GM18873 (cell line): ENCODE measurements around the gene C14orf39.

Experiments
- ATAC-seq: cut with Tn5 transposase; IDR thresholded peaks from one replicate; pipeline ENCODE4 v1.9.1; 2021; ENCODE audit warnings: mild to moderate bottlenecking, moderate library complexity, moderate number of reproducible peaks; ENCODE audit not compliant: unreplicated experiment, low FRiP score

C14orf39 gene, protein sequence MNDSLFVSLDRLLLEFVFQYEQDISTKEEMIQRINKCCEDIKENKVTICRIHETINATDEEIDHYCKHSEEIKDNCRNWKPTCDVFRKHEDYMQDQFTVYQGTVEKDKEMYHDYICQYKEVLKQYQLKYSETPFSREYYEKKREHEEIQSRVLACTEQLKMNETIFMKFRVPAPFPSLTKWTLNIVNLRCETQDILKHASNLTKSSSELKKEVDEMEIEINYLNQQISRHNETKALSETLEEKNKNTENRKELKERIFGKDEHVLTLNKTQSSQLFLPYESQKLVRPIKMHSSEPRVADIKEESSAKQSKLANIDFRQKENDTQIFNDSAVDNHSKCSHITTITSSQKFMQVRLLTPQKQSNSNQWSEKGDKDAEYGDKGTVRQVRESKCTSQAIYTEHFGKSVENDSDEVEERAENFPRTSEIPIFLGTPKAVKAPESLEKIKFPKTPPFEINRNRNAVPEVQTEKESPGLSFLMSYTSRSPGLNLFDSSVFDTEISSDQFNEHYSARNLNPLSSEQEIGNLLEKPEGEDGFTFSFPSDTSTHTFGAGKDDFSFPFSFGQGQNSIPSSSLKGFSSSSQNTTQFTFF

DNA sequence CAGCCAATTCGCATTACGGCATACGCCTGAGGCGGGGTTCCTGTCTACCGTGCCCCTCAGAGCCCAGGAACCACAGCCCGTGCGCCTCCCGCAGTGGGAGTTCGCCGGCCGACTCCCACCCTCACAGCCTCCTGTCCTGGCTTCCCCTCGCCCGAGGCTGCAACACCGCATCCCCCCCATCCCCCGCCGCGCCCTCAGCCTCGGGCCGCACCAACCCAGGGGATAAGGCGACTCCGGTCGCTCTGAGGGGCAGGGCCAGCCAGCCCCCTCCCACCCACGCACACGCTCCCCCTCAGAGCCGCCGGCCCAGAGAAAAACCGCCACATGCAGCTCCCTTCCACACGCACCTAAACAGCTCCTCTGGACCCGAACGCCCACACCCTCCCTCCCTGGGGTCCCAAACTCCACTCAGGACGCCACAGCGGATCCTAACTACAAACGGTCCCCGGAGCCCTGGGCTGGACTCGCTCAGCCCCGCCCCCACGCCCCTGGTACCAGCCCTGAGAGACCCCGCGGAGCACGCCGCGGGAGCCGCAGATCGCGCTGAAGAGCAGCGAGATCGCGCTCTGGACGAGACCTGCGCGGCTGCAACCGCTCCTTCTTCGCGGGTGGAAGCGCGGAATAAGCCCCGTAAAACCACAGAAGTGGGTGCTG, at the start of gene C14orf39:
Gene C14orf39 (minus strand): TSS at position 466 of the 654 bp plus-strand sequence. CDS start 985 bp downstream, outside the sequence.
- ATAC-seq: no peak

DNA sequence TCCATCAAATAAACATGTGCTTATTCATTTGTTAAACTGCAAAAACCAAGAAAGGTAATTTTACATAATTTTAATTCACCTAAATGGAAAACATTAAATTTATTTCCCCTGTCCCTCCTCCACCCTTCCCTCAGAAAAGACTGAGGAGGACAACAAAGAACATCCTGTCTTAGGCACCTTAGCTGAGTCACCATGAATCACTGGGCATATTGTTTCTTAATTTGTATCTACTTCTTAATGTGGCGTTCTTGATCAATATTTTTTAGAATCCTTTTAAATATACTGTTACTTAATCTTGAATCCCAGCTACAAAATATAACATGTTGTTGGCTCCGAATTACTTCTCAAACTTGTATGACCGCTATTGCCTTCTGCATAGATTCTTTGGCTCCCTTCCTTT, 46.6 kb upstream of the C14orf39 start:
- ATAC-seq: no peak

DNA sequence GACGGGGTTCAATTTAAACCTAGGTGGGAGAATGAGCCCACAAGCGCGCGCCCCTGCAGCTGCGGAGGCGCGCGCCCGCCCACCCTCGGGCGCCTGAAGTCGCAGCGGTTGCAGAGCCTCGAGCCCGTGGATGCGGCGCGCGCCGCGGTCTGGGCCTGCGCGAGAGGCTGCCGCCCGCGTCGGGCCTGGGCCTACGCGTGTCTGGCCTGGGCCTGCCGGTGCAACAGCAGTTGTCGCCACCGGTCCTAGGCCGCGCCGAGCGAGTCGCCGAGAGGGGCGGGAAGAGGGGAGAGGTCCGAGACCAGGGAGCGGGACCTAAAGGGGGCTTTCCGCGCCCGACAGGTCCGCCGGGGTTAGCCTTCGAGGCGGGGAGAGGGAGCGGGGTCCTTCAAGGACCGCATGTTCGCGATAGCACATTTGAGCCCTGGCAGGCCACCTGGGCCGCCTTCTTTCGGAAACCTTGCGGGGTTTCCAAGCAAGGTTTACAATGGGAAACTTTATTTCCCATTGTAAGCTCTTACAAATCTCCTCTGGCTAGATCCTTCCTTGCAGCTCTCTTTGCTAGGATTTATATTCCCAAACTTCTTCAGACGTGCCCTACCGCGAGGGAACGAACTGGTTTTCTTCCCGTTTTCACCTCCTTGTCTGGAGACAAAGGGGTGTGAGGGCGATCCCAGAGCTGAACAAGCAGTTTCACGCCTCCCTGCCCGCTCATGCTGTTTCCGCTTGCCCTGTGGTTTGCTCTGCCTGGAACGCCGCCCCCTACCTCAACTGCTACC, 29.8 kb upstream of the C14orf39 start:
- no peak for ATAC-seq

DNA sequence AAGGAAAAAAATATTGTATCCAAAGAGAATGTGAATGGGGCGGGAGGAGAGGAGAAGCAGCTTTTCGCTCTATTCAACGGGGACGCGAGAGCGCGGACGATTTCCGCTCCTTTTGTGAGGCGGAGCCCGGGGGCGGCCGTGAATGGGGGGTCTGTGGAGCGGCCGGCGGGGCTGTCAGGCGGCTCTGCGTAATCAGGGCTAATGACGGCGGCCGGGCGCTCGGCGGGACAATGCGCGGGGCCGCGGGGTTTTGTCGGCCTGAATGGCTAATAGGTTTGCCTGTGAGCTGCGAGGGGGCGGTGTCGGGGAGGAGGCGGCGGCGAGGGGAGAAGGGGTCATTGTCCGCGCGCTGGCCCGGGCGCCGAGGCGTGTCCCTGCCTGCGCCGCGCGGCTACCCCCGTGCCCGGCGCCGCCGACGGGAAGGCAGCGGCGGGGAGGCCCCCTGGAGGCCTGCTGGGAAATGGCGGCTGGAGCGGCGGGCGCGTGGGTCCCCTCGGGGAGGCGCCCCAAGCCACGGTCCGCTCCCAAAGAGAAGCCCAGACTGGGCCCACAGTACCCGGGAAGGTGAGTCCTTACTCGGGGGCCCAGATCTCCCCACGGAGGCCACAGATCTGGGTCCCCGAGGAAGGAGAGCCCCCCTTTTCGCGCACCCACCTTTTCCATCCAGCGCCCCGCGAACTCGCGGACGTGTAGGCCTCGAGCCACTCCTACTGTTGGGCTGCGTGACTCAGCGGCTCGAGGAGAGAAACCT, 29.1 kb upstream of the C14orf39 start:
- ATAC-seq: no peak

DNA sequence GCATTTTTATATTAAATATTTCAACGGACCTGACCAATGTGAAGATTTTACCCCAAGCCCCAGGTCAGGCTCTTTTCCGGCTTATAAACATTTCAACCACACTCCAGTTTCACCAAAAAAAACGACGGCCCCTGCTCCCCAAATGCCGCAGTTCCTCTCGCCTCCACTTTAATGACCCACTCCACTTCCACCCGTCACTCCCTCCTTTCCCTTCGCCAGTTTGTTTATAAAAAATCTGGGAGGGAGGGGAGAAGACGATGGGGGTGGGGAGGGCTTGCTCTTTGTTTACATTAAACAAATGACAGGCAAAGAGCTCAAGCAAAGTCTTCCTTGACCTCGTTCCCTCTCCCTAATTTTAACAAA, 28.5 kb upstream of the C14orf39 start:
- no peak for ATAC-seq

DNA sequence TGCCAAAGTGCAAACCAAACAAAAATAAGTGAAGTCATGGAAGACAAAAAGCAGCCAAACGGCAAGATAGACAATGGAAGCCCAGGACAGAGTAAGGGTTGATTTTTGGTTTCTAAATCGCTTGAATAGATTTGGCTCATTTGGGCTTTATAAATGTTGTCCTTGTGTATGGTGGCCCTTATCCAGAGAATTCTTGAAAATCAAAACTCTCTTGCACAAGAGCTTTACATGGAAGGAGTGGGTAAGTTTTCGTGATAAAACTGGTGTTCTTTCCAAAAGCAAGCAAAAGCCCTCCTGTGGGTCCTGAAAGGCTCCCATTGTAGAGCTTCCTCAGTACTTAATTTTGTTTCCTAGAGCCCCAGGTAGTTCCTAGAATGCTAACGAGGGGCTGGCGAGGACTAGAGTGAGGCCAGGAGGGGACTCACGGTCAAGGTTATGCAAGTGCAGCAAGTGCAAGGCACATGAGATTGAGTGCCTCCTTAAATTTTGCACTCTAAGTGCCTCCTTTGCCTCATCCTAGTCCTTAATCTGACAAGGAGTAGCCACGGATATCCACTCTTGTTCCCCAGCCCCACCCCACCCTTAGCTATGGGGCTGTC, 27.2 kb upstream of the C14orf39 start:
- no peak for ATAC-seq

DNA sequence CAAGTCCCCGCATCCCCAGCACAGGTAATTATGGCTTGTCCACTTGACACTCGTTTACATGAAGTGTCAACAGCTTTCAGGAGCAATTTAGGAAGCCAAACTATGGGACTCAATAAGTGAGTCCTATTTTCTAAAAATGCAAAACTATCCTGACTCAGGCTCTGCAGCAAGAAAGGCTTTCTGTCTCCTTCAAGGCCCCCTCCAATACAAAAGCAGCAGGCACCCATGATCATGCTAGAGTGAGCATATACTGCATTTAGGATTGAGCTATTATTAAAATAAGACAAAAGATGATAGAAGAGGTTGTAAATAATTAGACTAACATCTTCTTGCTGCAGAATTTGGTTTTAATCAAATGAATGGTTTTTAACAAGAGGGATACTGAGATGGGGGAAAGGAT, 26.3 kb upstream of the C14orf39 start:
- no peak for ATAC-seq

DNA sequence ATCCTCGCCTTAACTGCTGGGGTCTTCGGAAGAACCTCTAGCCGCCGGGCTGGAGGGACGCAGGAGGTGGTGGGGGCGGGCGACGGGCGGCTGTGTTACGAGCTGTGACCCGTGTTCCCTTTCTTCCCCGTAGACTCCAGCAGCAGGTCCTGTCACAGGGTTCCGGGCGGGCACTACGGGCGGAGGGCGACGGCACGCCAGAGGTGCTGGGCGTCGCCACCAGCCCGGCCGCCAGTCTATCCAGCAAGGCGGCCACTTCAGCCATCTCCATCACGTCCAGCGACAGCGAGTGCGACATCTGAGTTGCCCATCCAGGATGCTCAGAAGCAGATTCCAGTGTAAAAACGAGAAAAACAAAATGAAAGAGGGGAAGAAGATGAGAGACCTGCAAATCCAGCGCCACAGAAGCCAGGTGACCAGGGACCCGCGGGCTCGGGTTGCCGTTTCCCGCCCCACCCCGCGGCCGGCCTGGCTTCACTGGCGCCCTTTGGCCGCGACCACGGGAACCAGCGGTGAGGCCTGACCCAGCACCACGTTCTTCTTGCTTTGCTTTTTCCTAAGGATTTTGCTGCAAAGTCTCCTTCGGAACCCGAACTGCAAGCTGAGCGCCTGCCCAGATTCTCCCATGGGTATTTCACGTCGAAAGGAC, 25.2 kb upstream of the C14orf39 start:
- ATAC-seq: no peak

DNA sequence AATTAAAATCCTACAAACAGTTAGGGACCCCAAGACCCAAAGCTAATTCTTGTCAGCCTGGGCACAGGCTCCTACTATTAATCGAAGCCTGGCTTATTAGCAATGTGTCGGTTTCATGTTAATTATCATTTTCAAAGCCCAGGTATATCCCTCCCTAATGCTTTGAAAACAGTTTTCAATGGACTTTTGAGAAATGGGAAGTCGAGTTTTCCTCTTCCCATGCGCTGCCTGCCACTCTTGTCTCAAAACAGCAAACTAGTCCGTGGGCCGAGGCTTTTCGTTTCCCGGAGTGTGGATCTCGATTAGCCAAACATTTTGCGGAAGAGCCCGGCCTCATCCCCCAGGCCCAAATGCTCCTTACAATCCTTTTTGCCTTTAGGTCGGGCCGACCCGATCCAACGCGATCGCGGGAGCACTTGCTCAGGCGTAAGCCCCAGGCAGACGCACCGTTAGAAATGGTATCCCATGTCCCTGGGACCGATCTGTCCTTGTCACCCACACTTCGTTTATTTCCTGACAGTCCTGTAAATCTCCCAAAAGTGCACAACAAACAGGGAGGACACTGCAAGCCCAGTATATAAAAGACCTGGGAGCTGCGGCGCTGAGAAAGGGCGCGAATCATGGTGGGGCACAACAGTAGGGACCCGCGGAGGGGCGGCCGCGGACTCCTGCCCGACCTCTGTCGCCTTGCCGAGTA, 24.5 kb upstream of the C14orf39 start:
- ATAC-seq: no peak

DNA sequence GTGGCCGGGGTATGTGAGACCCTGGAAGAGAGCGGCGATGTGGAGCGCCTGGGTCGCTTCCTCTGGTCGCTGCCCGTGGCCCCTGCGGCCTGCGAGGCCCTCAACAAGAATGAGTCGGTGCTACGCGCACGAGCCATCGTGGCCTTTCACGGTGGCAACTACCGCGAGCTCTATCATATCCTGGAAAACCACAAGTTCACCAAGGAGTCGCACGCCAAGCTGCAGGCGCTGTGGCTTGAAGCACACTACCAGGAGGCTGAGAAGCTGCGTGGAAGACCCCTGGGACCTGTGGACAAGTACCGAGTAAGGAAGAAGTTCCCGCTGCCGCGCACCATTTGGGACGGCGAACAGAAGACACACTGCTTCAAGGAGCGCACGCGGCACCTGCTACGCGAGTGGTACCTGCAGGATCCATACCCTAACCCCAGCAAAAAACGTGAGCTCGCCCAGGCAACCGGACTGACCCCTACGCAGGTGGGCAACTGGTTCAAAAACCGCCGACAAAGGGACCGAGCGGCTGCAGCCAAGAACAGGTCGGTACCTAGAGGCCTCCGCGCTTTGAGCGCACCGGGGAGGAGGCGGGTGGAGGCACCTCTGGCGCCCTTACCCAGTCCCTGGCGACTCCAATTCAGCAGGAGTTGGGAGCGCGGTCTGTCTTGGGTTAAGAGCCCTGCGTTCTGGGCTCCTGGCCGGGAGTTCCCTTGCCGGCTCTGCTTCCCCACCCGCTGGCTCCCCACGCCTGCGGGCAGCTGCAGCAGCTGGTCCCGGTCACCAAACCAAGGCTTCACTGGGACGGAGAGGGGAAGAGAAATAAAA, 23.8 kb upstream of the C14orf39 start:
- no peak for ATAC-seq

DNA sequence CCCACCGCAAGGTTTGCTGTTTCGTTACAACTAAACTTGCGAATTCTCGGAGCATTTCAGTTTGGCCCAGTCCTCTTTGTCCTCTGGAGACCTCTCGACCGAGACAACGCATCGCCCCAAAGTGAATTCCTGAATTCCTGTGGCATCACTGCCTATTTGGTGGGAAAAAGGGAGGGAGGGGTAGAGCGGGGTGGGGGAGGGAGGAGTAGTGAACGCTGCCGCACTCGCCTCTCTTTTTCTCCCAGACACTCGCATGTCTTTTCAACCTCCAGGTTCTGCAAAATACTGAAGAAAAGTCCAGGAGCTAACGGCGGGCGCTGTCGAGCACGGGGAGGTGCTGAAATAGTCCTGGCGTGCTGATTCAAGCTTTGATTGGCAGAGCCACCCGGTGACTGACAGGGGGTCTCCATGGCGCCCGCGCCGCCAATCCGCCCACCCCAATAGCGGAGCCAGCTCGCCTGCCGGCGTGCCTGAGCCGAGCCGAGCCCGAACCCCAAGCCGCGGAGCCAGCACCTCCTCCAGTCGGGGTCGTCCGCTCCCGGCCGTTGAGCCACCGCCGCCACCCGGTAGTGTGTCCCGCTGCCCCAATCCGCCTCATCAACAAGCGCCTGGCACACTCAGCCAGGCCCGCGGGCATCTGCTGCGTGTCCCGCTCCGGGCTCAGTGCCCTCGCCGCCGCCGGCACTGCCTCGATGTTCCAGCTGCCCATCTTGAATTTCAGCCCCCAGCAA, 23.0 kb upstream of the C14orf39 start, which contains the start of gene SIX6:
Gene SIX6 (plus strand): TSS at position 440 of the 731 bp plus-strand sequence. CDS start 253 bp downstream, at position 693.
- no peak for ATAC-seq

DNA sequence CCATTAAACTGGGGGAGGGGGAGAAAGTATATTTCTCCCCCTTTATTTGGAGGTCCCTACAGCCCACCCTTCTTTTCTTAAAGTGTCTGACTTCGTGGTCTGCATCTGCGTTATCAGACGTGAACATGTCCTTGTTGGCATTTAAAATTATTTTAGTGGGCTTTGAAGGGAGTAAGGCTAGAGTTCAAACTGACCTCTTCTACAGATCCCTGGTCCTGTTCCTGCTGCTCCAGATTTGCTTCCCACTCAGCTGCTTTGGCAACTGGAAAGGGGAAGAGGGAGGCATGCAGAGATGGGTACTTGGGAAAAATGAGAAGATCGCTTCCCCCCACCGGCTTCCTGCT, 22.5 kb upstream of the C14orf39 start:
- ATAC-seq: no peak

DNA sequence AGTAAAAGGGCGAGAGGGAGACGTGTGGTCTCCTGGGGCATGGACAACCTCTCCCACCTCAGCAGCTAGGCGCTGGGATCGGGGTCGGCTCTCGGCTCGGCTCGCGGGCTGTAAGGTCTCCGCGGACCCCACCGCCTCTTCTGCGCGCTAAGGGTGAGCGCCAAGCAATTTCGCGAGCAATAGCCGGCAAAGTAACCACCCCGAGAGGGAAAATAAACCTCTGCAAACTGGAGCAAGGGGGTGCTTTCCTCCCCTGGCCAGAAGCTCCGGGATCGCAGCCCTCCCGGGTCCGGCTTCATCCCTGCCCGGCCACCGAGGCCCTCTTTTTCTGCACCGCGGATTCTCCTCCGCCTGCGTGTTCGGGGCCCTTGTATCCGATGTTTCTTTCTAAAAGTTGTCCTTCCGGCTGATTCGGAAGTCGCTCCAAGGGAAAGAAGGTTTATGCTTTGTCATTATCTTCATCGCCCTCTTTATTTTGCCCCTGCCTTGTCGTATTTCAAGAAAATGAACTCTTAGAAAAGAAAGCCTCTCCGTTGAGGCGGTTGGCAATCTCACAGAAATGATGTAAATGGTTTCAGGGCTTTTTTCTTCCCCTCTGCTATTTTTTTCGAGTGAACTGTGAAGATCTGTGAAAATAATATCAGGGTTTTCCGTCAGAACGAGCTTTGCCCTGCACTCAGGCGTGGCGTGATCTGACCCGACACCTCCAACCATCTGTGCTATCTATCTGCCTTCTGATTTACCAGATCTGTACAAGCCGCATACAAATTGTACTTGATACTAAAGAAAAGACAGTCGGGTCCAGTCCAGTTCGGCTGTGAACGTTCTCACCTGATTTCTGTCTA, 21.3 kb upstream of the C14orf39 start:
- ATAC-seq: no peak

DNA sequence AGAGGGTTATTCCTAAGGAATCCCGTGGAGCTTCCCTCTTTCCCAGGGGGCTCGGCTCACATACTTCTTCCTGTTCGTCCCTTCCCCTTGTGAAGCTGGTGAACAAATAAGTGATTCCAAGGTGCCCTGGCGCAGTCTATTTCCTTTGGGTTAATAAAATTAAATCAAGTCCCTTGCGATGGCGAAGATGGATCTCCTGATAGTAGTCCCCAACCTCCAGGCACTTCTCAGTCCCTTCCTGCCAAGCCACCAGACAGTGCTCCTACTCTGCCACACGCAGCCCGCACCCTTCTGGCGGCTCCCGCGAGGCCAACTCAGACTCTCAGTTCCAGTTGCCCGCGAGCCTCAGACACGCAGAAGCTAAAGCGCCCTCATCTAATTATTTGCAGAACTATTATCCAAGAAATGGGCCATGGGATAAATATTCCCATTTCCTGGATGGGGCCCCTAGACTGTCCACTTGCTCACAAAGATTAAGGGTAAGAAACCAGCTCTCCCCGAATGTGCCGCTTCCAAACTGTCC, 20.7 kb upstream of the C14orf39 start:
- no peak for ATAC-seq

DNA sequence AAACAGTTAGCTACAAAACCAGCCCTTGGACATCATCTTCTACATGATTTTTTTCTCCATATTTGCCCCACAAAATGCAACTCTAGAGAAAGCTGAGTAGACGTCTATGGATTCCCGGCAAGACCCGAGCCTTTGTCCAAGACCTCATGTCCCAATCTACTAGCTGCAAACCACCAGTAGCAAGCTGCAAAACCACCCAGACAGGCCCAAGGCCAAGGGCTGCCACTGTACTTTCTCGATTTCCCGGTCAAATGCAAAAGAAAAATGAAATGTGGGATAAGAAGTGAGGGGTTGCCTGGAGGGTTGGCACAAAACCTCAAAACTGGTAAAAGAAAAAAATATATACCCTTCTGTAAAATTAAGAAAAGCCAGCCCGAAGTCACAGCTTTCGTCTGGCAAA, 20.1 kb upstream of the C14orf39 start:
- ATAC-seq: no peak

DNA sequence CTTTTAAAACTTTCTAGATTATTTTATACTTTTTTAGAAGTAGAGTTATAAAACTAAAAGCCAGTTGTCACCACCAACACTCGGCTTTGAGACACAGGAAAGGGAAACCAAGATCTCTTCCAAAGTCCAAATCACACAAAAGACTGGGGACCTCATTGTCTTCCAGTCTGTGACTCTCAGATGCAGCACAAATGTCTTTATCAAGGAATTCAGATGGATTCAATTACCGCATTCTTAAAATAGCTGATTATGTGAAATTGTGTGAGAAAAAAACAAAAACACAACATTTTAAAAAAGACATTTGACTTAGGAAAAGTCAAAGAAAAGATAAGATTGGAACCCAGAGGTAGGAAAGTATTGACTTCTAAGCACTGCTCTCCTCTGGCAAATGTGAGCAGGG, 19.6 kb upstream of the C14orf39 start:
- ATAC-seq: no peak
